GM21526 (cell line): Measurements from ENCODE around the gene B3GALNT1.

ENCODE experiments used
- ATAC-seq: cut with Tn5 transposase; IDR thresholded peaks from one replicate; pipeline ENCODE4 v1.9.1; 2021; ENCODE audit warnings: moderate library complexity; ENCODE audit not compliant: unreplicated experiment, low FRiP score

B3GALNT1 gene

DNA sequence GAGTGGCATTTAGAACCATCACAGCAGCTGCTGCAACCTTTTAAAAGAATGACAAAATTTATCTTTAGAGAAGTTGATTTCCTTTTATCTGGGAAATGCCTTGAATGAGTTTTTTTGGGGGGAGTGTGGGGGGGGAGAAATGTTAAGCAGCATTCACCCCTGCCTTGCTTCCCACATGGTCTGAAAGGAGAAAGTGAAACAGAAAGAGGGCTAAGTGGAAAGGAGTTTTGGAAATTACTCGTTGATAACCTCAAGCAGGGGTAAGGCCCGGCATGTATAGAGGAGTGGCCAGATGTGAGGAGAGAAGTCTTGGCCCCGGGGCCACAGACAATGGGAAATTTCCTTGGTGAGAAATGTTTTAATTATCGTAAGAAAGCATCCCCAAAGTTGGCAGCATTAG is 23.5 kb downstream of the B3GALNT1 start:
- peak; percentile 80 for ATAC-seq

GRCh38 chr3:161073181-161073580 is 32.0 kb downstream of the B3GALNT1 start:
- ATAC-seq: no peak

GRCh38 chr3:161072751-161073150 is 32.4 kb downstream of the B3GALNT1 start:
- no peak for ATAC-seq

DNA sequence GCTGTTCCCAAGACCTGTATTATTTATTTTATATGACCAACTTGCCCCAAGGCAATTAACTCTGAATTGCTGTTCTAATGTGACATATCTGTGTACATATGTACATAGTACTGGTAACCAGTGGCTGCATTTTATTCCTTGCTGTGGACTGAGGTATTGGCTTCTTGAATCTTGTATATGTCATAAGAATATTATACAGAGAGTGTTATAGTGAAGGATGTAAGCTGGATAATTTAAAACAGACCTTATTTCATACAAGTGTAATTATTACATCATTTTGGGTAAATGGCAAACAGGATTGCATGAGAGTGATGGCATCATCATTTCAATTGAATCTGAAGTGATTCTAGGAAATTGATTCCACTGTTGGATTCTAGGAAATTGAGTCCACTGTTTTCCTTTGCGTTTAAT is 32.9 kb downstream of the B3GALNT1 start:
- no peak for ATAC-seq

DNA sequence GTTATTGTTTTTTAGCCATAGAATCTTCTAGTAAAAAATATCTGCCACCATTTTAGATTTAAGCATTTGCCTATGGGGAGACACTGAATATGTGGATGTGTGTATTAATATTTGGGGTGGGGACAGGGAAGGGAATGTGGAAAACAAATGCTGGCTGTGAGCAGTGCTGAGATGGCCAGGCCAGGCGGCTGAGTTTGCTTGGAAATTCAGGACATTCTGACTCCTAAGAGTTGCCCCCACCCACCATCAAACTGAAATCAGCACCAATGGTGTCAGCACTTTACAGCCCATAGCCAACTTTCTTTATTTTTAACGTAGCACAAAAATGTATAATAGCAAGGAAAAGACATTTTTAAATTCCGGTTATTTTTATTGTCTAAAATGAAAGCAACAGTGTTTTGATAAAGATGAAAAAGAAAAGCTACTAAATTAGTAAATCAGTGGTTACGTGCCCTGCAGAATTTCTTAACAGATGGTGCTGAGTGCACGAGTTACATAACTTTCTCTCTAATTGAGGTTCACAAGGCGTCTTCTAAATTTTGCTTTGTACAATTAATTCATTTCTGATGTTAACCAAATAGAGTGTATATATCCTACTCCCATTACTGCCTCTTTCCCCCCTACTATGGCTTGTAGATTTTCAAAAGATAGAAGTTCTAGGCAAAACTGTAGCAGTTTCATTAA is 34.0 kb downstream of the B3GALNT1 start:
- ATAC-seq: no peak

DNA sequence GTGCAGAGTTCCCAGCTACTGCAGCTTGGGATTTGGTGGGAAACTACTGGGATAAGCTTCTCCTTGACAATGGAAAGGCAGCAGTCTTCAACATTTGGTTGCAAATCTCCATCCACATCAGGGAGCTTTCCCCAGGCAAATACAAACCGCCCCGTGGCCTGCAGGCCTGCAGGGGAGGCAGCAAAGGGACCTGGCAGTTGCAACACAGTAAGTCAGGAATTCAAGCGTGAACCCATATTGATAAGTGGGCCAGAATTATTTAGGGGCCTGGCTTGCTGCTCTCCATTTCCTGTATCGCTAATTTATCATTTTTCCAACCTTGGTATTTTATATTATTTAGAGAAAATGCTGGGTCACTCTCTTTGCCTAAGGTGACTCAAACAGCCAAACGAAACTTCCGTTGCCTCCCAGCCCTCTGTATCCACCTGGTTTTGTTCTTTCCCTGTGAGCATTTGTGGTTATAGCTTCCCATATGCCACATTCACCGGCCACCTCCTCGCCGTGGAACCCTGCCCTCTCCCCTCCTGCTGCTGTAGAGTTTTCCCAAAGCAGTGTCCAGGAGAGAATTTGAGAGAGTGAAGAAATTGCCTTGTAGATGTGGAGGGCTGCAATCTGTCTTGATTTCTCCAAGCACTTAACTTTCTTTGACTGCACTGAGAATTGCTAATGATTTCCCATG is 34.8 kb downstream of the B3GALNT1 start:
- no peak for ATAC-seq

DNA sequence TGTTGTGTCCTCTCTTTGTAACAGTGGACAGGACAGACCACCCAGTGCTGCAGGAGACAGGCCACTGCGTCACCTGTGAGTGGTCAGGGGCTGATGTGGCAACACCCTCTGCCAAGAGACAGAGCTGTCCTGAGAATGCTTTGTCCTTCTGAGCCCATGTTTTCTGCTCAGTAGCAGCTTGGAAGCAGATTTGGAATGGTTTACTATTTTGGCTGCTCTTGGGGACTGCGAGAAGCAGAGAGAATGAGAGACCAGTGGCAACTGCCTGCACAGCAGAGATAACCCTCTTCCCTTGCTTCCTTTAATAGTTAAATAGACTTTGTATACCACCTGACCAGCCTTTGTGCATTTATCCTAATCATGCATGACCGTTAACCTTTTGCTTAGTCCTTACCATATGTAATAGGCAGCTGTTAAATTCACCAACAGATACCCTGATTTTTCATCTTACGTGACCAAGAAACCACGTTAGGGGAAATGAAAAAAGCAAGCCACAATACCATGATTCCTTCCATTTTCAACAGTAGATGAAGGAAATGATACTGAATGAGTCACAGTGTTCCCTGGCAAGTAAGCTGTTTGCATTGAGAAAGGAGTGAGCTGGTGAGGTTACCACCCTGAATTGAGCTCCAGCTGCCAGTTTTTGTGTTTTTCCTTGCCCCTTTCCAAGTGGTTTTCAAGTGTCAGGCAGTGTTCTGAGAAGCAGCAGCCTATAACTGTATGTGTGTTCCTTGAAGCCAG is 35.5 kb downstream of the B3GALNT1 start:
- peak; percentile 98 for ATAC-seq

- ATAC-seq: no peak
Observed at GRCh38 chr3:161067335-161067734, 37.8 kb downstream of the B3GALNT1 start.

GRCh38 chr3:161066930-161067329 is 38.2 kb downstream of the B3GALNT1 start:
- ATAC-seq: no peak

DNA sequence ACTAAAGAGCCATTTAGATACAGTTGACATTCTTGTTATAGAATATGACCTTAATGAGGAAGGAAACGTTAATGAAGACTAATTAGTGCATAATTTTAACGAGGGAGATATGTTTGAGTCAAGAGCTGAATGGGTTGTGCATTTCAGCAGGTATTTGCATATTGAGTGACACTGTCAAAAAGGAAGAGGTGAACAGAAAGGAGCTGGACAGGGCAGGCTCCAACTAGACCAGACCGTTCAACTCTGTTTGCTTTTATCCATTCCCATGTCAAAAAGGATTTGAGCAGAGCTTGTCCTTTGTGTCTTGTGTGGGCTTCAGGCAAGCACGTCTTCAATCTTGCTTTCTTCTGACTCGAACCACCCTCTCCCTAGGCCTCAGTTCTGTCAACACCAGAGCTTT is 40.7 kb downstream of the B3GALNT1 start:
- ATAC-seq: no peak

DNA sequence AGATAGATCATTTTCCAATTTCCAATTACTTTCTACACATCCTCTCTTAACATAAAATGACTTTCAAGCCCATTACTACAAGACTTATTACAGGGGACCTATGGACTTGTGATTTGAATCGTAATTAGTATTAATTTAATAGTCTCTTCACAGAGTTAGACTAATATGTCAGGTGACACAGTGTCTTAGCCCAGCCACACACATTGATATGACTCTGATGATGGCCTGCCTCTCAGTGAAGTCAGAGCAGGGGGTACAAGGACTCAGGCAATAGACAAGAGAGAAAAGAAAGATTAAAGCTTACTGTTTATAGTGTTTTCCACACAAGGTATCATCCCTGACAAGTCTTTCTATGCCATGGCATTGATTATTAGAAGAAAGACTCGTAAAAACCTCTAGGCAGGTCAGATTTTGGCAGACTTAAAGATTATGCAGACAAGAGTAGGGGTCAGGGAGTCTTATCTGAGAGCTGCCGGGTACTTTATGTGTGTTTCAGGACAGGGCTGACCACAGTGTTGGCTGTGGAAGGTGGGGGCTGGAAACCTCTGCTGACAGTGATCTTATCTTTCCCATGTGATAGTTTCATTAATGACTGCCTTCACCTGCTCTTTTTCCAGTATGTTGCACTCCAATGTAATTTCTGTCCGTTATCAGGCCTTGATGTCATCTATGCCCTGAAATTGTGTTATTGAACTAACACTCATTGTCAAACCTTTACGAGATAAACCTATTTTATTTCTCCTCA is 50.1 kb downstream of the B3GALNT1 start:
- no peak for ATAC-seq

- no peak for ATAC-seq
Observed at GRCh38 chr3:161051856-161052255, 53.3 kb downstream of the B3GALNT1 start.

- peak; percentile 85 for ATAC-seq
Observed at GRCh38 chr3:161050935-161051334, 54.2 kb downstream of the B3GALNT1 start.

DNA sequence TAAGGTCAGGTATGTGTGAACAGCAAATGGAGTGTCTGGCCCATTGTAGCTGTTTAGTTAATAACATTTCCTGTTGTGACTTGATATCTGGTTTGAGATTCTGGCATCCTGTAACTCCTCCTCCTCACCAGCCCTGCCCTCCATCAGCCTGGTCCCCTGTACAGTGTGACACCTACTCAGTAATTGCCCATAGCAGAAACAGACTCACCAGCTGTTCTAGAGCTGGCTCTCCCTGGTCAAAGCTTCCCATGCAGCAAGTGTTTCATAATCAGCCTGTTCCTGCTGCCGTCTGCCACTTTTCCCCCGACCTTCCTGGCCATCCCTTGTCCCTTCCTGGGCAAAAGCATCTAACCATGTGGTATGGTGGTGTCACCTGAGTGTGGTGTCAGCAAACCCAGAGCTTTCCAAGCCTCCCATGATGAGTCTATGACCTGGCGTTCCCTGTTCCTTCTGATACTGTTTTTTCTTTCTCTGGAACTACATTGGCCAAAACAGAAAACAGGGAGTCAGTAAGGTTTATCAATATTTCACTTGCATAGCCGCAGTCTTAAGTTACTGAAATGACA is 55.4 kb downstream of the B3GALNT1 start:
- no peak for ATAC-seq

- ATAC-seq: peak; percentile 95
Observed at GRCh38 chr3:161043336-161044035, 61.7 kb downstream of the B3GALNT1 start.

GRCh38 chr3:161042023-161042501 is 63.1 kb downstream of the B3GALNT1 start:
- peak; percentile 60 for ATAC-seq

DNA sequence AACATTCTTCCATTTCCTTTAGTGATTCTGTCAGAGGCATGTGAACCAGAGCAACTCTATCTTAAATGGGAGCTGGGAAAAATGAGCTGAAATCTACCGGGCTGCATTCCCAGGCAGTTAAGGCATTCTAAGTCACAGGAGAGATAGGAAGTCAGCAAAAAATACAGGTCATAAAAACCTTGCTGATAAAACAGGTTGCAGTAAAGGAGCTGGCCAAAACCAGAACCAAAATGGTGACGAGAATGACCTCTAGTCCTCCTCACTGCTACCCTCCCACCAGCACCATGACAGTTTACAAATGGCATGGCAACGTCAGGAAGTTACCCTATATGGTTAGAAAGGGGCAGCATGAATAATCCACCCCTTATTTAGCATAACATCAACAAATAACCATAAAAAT is 66.4 kb downstream of the B3GALNT1 start:
- no peak for ATAC-seq

- no peak for ATAC-seq
Observed at GRCh38 chr3:161035711-161036110, 69.4 kb downstream of the B3GALNT1 start.

DNA sequence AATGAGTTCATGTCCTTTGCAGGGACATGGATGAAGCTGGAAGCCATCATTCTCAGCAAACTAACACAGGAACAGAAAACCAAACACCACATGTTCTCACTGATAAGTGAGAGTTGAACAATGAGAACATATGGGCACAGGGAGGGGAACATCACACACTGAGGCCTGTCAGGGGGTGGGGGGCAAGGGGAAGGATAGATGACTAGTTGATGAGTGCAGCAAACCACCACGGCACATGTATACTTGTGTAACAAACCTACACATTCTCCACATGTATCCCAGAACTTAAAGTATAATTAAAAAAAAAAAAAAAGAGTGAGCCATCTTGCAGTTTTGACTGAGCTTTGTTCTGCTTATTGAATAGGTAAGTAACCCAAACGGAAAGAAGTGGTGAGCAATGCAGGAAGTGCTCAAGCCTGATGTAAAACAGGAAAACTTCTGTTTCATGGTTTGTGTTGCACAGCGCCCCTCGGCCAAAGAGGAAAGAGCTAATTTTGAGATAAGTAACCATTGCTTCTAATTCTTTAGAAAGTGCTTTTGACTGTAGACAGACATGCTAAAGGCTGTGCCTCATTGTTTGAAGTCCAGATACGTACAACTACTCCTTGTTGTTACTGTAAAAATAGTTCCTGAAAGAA is 70.1 kb downstream of the B3GALNT1 start:
- peak; percentile 86 for ATAC-seq
